IMR-90 (cell line): Measurements from ENCODE around the gene DMRTC2.

Source experiments
- CEBPB ChIP-seq: IDR thresholded peaks from 2 replicates; pipeline ENCODE4 v1.6.1; 2012; ENCODE audit warnings: low read depth, low read length, improper control_type of control experiment
- CTCF ChIP-seq: conservative IDR thresholded peaks from 2 replicates; pipeline ENCODE4 v1.5.1; 2012; ENCODE audit warnings: mild to moderate bottlenecking, low read depth, low read length, improper control_type of control experiment
- FOS ChIP-seq: fragments of 150-350 bp; IDR thresholded peaks from 2 replicates; pipeline ENCODE4 v1.6.1; 2016; ENCODE audit warnings: low read depth, low read length
- MAFK ChIP-seq: IDR thresholded peaks from 2 replicates; pipeline ENCODE4 v1.6.1; 2012; ENCODE audit warnings: low read depth, low read length, improper control_type of control experiment
- MXI1 ChIP-seq: IDR thresholded peaks from 2 replicates; pipeline ENCODE4 v1.6.1; 2012; ENCODE audit warnings: low read depth, mild to moderate bottlenecking, low read length, moderate library complexity, borderline replicate concordance
- POLR2A ChIP-seq: IDR thresholded peaks from 2 replicates; pipeline ENCODE4 v1.6.1; 2012; ENCODE audit warnings: mild to moderate bottlenecking, low read depth, low read length
- RAD21 ChIP-seq: IDR thresholded peaks from 2 replicates; pipeline ENCODE4 v1.6.1; 2012; ENCODE audit warnings: low read length, improper control_type of control experiment
- SMC3 ChIP-seq: fragments of 150-350 bp; IDR thresholded peaks from 2 replicates; pipeline ENCODE4 v1.6.1; 2016; ENCODE audit warnings: low read depth, mild to moderate bottlenecking, antibody characterized with exemption, low read length, moderate library complexity
- TF ChIP-seq, protein P1 (sequence below): fragments of 150-350 bp; IDR thresholded peaks from 2 replicates; pipeline ENCODE4 v1.6.1; 2017; ENCODE audit warnings: mild to moderate bottlenecking, antibody characterized with exemption, low read length, low read depth
- TF ChIP-seq, protein P2 (sequence below): fragments of 150-350 bp; IDR thresholded peaks from 2 replicates; pipeline ENCODE4 v1.6.1; 2016; ENCODE audit warnings: low read depth, mild to moderate bottlenecking, low read length, moderate library complexity, borderline replicate concordance

- TF ChIP-seq CTCF (no peak), FOS (no peak), SMC3 (no peak), POLR2A (no peak), CEBPB (no peak), MAFK (no peak), MXI1 (no peak), RAD21 (no peak)
- TF ChIP-seq, protein P1, sequence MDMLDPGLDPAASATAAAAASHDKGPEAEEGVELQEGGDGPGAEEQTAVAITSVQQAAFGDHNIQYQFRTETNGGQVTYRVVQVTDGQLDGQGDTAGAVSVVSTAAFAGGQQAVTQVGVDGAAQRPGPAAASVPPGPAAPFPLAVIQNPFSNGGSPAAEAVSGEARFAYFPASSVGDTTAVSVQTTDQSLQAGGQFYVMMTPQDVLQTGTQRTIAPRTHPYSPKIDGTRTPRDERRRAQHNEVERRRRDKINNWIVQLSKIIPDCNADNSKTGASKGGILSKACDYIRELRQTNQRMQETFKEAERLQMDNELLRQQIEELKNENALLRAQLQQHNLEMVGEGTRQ = no peak
- TF ChIP-seq, protein P2, sequence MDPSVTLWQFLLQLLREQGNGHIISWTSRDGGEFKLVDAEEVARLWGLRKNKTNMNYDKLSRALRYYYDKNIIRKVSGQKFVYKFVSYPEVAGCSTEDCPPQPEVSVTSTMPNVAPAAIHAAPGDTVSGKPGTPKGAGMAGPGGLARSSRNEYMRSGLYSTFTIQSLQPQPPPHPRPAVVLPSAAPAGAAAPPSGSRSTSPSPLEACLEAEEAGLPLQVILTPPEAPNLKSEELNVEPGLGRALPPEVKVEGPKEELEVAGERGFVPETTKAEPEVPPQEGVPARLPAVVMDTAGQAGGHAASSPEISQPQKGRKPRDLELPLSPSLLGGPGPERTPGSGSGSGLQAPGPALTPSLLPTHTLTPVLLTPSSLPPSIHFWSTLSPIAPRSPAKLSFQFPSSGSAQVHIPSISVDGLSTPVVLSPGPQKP = no peak
Observed at GRCh38 chr19:41802770-41803169, 42.1 kb upstream of the DMRTC2 start.
